T-helper 1 cell treated with Interleukin-12 subunit alpha and Interleukin-12 subunit beta and Interleukin-4 antibody, amounts not matched to agents 30 ng/mL and 1 ng/mL, for 36 hours (primary cell): ENCODE data around the gene STK32B. TPM values are rescaled to one million over a fixed set of nuclear protein-coding genes. Genes with fewer than 3 reads are reported as not detected.
"Not testable (repeated sequence)": the region's sequence is repeated elsewhere in the genome, so short reads cannot be mapped to it uniquely, and the experiment has no call there.

Experiments used
- intact Hi-C: fragments of 100-400 bp; cut with micrococcal nuclease; formaldehyde crosslinking; loops from one replicate; pipeline ENCODE4 v1.15.1; 2024
- total RNA-seq: library from RNA; stranded (reverse); gene quantifications from 2 replicates; pipeline ENCODE4 v1.2.3, GENCODE V29; 2022

STK32B gene
- total RNA-seq, 1 donor from 2014 or later = not detected

DNA sequence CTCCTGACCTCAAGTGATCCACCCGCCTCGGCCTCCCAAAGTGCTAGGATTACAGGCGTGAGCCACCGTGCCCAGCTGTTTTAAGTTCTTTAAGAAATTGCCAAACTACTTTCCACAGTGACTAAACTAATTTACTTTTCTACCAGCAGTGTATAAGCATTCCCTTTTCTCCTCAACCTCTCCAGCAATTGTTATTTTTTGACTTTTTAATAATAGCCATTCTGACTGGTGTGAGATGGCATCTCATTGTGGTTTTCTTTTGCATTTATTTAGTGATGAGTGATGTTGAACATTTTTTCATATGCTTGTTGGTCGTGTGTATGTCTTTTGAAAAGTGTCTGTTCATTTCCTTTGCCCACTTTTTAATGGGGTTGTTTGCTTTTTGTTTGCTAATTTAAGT is 199.3 kb downstream of the STK32B start:
- intact Hi-C loops = not testable (repeated sequence)

DNA sequence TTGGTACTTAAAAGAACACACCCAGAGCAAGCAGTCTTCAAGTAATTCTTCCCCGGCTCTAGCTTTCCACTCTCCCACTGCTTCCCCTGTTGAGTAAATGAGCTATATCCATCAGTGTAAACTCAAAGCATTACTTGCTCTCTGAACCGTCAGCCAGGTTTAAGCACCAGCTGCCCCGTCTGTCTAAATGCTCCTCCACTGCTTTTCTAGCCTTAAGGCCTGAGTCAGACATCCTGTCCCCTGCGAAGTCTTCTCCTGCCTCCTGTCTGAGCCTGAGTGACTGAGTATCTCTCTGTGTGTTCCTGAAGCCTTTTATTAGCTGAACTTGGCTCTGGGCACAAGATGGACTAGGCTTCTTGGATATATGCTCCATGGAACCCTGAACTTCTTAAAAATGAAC is 205.1 kb downstream of the STK32B start:
- intact Hi-C loops = no loop called here

DNA sequence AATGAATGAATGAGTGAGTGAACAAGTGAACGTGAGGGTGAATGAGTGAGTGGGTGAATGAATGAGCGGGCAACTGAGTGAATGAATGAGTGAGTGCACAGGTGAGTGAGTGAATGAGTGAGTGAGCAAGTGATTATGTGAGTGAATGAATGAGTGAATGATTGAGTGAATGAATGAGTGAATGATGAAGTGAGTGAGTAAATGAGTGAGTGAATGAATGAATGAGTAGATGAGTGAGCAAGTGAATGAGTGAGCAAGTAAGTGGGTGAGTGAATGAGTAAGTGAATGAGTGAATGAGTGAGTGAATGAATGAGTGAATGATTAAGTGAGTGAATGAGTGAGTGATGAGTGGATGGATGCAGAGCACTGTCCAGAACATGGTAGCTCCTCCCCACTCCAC is 205.8 kb downstream of the STK32B start:
- intact Hi-C loops = no loop called here

DNA sequence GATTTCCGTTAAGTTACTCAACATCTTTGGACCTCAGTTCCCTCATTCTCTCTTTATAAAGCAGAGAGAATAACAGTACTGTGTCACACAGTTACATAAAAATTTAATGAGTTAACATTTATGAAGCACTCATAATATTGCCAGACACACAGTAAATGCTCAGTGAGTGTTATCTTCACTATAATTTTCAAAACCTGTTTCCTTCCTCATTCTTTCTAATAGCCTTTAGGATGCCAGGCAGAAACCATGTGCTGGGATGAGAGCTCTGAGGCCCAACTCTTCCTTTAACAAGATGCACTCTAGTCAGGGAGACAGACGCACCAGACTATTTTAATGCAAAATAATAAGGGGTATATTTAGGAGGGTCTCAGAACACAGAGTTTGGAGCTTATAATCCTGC is 208.2 kb downstream of the STK32B start:
- intact Hi-C loops = no loop called here

DNA sequence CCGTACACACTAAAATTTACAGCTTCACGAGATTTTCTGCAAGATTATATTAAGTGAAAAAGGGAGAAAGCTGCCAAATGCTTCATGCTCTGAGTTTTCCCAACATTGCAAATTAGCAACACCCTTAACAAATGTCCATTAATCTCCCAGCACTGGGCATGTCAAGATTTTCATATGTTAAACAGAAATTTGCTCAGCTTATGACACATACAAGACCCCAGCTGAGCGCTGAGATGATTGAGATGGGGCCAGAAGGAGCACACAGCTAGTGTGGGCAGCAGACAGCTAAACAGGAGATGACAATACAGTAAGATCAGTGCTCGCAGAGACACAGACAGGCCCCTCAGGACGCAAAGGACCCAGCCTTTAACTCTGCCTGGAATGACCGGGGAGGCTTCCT is 208.8 kb downstream of the STK32B start:
- intact Hi-C loops = no loop called here

DNA sequence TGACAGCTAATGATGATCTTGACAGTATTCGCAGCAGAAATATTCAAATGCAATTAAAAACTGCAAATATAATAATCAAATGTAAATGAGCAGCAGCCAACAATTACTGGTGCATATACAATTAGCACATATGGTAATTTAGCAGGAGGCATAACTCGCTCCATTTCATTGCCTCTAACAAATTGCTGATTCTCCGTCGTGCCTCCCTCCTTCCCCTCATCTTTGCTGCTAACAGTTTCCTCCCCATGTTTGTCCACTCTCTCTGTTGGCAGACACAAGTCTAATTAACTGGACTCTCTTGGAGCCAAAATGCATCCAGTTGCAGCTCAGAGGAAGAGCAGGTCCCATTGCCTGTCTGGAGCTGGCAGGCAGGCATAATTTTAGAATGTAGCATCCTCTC is 210.6 kb downstream of the STK32B start:
- intact Hi-C loops = no loop called here

DNA sequence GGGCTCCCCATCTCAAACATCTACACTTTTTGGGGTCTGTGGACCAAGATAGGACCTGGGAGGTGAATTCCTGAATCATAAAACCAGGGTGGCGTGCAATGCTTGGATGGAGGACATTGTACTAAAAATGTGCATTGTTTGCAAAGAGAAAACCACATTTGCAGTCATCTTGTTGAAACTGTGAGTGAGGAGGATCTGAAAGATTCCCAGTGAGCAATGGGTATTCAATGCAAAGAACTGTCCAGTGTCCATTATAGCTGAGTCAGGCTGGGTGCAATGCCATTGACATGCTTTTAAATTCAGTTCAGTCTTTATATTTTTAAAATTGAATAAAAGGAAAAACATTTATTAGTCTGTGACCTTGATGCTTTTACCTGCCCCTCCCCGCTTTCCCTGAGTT is 215.7 kb downstream of the STK32B start:
- intact Hi-C loops = no loop called here

DNA sequence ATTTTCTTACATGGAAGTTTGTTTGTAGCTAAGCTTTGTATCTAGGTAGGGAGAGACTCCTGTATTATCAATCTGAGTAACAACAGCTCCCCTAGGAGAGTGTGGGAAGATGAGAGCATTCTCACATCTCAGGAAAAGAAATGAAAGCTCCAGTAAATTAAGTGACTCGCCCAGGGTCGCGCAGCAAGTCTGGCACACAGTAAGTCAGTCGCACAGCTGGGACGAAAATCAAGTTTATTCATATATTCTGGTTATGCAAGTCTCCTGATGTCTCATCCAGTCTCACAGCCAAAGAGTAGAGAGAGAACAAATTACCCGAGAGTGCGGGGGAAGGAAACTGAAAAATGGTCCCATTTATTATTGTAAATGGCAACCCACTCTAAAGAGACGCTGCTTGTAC is 216.1 kb downstream of the STK32B start:
- intact Hi-C loops = no loop called here

DNA sequence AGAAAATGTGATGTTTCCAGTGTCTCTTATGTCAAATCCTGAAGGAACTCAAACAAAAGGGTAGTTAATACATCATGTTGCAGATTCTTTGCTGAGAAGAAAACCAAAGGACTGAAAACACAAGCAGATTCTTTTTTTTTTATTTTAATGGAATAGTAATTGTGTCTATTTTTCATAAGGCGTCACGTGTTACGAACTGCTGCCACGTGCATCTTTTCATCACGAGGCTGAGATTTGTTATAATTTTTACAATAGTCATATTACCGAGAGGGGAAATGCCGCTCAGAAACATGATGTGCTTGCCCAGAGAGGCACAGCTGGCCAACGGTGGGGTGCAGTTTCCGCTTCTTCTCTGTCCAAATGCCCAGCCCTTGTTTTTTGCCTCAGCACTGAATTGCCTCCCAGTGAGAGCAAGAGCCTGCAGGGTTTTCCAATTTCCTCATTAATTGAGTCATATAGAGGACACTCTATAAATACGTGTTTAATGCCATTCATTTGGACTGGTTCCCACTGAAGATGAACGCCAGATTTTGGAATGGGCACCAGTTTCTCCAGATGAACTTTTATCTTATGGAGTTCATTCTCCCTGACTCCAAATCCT is 225.3 kb downstream of the STK32B start:
- intact Hi-C loops = no loop called here

DNA sequence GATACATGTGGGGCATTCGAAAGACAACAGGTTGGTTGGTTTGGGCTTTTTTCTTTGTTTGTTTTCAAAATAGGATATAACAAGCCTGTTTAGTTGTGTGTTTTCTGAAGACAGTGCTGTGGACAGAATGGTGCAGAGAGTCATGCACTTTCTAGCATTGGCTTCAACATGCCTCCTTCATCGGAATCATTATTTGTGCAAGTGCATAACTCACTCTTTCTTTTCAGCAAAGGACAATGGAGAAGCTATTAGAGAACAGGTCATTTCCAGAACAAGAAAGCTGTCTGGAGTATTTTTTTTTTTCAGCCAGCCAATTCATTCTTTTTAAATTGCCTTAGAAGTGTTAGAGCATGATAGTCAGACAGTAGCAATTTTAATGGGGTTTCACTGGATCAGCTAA is 225.8 kb downstream of the STK32B start:
- intact Hi-C loops = no loop called here

DNA sequence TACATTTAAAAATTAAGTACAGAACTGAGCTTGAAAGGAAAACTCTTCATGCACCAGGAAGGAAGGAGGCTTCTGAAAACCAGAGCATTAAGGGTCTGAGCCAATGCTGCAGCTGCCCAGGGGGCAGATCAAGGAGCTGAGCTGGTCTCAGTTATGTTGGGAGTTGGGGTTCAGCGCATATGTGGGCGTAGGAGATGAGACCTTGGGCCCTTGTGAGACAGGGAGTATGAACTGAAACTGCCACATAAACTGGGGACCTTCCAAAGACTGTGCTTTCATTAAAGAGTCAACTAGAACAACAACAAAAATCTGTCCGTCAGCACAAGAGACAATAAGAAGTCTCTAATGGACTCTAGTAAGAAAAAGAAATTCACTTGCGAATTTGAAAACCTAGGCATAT is 226.9 kb downstream of the STK32B start:
- intact Hi-C loops = no loop called here

DNA sequence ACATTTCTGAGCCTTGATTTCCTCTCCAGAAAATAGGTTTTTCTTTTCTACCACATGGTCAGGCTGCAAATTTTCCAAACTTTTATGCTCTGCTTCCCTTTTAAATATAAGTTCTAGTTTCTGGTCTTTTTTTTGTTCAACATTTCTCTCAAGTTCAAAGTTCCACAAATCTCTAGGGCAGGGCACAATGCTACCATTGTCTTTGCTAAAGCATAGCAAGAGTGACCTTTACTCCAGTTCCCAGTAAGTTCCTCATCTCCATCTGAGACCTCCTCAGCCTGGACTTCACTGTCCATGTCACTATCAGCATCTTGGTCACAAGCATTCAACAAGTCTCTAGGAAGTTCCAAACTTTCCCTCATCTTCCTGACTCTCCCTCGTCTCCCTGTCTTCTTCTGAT is 228.8 kb downstream of the STK32B start:
- intact Hi-C loops = not testable (repeated sequence)

DNA sequence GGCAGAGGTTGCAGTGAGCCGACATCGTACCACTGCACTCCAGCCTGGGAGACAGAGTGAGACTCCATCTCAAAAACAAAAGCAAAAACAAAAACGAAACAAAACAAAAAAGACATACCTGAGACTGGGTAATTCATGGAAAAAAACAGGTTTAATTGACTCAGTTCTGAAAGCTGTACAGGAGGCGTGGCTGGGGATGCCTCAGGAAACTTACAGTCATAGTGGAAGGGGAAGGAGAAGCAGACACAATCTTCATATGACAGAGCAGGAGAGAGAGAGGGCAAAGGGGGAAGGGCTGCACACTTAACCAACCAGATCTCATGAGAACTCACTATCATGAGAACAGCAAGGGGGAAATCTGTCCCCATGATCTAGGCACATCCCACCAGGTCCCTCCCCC is 229.5 kb downstream of the STK32B start:
- intact Hi-C loops = no loop called here

DNA sequence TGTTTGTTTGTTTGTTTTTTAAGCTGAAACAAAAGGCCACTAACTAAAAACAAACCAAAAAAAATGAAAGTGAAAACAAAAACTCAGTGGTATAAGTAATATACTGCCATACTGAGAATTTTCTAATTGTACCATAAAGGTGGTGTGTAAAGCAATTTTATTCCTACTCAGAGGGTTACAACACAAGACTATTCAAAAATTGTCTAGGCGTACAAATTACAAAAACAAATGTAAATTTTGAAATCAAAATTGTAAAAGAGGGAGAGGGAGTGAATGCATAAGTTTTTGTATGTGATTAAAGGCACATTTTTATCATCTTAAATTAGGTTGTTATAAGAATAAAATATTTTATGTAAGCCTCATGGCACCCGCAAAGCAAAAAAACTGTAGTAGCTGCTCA is 232.6 kb downstream of the STK32B start:
- intact Hi-C loops = no loop called here

DNA sequence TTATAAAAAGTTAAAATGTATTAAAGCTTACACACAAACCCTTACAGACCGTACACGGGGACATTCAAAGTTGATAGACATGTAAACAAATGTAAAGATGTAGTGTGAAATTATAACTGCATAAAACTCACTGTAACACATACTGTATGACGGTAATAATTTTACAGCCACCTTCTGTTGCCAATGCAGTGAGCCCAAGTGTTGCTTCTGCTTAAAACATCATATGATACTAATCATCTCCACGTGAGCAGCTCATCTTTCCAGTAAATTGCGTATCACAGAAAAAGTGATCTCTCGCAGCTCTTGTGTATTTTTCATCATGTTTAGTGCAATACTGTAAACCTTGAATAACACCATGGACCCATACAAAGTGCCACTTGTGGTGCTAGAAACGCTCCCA is 233.2 kb downstream of the STK32B start:
- intact Hi-C loops = no loop called here

DNA sequence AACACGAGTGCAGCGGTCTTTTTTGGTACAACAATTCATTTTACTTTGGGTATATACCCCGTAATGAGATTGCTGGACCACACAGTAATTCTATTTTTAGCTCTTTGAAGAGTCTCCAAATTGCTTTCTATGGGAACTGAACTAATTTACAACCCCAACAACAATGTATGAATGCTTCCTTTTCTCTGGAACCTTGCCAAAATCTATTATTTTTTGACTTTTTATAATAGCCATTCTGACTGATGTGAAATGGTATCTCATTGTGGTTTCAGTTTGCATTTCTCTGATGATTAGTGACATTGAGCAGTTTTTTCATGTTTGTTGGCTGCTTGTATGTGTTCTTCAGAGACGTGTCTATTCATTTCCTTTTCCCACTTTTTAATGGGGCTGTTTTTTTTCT is 240.8 kb downstream of the STK32B start:
- intact Hi-C loops = no loop called here

DNA sequence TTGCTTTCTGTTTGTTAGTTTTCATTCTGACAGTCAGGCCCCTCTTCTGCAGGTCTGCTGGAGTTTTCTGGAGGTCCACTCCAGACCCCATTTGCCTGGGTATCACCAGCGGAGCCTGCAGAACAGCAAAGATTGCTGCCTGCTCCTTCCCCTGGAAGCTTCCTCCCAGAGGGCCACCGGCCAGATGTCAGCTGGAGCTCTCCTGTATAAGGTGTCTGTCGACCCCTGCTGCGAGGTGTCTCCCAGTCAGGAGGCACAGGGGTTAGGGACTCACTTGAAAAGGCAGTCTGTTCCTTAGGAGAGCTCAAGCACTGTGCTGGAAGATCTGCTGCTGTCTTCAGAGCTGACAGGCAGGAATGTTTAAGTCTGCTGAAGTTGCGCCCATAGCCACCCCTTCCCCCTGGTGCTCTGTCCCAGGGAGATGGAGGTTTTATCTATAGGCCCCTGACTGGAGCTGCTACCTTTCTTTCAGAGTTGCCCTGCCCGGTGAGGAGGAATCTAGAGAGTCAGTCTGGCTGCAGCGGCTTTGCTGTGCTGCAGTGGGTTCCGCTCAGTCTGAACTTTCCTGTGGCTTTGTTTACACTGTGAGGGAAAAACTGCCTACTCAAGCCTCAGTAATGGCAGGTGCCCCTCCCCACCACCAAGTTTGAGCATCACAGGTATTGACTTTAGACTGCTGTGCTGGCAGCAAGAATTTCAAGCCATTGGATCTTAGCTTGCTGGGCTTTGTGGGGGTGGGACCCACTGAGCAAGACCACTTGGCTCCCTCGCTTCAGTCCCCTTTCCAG is 246.9 kb downstream of the STK32B start:
- intact Hi-C loops = not testable (repeated sequence)

DNA sequence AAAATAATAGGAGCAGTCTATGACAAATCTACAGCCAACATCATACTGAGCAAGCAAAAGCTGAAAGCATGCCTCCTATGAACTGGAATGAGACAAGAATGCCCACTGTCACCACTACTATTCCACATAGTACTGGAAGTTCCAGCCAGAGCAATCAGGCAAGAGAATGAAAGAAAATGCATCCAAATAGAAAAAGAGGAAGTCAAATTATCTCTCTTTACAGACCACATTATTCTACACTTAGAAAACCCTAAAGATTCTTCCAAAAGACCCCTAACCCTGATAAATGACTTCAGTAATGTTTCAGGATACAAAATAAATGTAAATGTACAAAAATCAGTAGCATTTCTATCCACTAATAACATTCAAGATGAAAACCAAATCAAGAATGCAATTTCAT is 249.0 kb downstream of the STK32B start:
- intact Hi-C loops = no loop called here

DNA sequence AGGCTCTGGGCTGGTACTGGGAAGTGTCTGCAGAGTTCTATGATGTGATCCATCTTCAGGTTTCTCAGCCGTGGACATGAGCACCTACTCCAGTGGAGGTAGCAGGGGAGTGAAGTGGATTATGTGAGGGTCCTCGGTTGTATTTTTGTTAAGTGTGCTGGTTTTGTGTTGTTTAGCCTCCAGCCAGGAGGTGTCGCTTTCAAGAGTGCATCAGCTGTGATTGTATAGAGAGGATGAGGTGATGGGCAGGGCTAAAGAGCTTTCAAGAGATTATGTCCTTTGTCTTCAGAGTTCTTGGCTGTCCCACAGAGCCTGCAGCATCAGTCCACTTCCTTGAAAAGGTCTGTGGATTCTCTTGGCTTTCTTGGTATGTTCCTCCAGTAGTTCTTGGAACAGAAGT is 256.6 kb downstream of the STK32B start:
- intact Hi-C loops = no loop called here

DNA sequence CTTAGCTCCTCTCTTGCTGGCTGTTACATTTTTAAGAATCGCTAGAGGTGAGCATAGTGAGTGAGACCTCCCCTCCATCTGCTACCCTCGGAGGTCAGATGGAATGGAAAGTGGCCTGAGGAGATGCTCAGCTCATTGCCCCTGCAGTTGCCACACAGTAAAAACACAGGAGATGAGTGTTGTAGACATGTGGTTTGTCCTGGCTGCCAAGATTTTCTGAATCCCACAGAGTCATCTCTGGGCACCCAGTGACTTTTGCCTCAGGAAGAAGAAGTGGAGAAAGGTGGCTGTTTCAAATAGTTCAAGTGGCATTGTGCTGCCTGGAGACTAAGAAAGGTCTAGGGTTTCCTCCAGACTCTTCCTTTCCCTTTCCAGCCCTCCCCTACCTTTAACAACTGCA is 271.0 kb downstream of the STK32B start:
- intact Hi-C loops = no loop called here

DNA sequence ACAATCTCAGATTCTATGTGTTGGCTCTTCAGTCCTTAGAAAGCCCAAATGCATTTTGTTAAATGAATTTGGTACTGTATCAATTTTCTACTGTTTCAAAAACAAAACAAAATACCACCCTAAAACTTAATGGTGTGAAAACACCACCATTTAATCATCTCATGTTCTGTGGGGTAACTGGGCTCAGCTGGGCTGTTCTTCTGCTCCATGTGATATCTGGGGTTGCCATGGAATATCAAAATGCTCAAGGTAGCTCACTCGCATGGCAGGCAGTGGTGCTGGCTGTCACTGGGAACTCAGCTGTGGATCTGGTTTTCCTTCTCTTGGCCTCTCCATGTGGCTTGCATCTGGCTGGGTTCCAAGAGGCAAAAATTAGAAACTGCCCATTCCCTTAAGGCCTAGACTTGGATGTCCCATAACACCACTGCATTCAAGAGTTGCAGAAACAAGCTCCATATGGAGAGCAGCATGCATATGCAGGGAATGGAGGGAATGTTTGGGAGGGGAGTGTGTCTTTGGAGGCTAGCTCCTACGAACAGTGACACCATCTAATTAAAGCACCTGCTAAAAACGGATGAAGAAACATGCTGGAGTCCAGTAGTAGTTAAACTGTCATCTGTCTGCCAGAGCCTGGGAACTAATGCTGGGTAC is 279.2 kb downstream of the STK32B start:
- intact Hi-C loops = no loop called here

DNA sequence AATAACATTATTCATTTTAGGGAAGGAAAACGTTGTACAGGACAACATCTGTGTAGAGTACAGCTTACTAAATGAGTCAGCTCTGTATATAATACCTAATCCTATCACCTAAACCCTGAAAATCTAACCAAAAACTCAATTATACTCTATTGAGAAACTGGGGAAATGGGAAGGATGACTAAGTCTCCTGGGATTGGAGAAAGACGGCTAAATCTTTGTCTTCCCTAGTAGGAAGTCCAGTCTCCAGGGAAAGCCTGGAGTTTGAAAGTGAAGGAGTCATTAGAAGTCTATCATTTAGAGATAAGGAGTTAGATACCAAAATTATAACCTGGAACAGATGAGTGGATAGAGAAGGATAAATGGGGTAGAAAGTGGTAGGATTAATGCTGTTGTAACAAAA is 286.5 kb downstream of the STK32B start:
- intact Hi-C loops = no loop called here

DNA sequence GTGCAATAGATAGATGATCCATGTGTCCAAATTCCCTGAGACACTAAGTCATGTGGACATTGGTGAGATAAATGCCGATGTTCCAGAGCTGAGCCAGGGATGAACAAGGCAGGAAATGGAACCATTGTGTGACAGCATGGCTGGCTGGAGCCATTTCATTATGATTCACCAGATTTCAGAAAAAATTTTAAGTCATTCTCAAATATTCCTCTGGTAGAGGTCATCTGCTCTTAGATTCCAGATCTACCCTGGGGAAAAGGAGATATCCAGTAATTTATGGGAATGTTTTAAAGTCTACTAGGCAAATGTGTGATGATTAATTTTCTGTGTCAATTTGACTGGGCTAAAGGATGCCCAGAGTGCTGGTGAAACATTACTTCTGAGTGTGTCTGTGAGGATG is 287.3 kb downstream of the STK32B start:
- intact Hi-C loops = no loop called here
